Stromal cell of bone marrow (primary cell): ENCODE data around the gene TMEM163.
"Not testable (repeated sequence)": the region's sequence is repeated elsewhere in the genome, so short reads cannot be mapped to it uniquely, and the experiment has no call there.

Experiments used
- DNase-seq: peaks from one replicate; pipeline ENCODE4 v3.0.0-alpha.2; 2012; ENCODE audit warnings: low read depth

The TMEM163 gene

DNA sequence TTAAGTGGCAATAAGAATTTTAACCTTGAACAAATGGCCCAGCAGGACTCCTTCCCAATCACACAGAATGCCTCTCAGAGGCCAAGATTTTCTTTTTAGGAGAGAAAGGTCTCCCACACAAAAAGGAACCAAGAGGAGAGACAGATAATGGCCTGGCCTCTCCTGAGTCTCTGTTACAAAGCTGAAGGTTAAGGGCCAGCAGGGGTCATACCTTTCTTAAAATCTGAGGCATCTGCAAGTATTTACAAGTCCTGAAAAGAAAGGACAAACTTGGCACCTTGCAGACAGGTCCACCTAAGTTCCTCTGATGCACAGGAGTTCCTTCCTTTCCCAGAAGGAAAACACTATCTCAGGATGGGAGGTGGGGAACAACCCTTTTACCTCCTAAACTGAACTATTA is 142.3 kb downstream of the TMEM163 start:
- no peak for DNase-seq

- no peak for DNase-seq
Measured at GRCh38 chr2:134575888-134576287, 142.9 kb downstream of the TMEM163 start.

- DNase-seq = no peak
Measured at GRCh38 chr2:134574611-134575330, 144.0 kb downstream of the TMEM163 start.

DNA sequence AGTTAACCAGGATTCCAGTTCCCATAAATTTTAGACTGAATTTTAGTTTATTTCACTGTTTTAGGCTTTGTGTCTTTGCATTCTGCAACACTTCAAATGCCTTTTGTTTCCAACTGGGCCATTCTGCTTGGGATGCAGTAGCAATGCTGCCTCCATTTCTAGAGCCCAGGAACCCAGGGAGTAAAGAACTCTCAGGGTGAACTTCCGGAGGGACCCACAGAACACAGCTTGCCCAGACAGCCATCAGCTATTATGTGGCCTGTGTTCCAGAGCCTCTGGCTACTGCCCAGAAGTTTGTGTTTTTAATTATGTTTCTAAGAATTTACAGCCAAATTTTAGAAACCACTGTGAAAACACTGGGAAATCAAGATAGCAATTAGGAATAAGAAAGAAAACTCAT is 145.1 kb downstream of the TMEM163 start:
- DNase-seq = no peak

- no peak for DNase-seq
Measured at GRCh38 chr2:134573085-134573370, 145.8 kb downstream of the TMEM163 start.

DNA sequence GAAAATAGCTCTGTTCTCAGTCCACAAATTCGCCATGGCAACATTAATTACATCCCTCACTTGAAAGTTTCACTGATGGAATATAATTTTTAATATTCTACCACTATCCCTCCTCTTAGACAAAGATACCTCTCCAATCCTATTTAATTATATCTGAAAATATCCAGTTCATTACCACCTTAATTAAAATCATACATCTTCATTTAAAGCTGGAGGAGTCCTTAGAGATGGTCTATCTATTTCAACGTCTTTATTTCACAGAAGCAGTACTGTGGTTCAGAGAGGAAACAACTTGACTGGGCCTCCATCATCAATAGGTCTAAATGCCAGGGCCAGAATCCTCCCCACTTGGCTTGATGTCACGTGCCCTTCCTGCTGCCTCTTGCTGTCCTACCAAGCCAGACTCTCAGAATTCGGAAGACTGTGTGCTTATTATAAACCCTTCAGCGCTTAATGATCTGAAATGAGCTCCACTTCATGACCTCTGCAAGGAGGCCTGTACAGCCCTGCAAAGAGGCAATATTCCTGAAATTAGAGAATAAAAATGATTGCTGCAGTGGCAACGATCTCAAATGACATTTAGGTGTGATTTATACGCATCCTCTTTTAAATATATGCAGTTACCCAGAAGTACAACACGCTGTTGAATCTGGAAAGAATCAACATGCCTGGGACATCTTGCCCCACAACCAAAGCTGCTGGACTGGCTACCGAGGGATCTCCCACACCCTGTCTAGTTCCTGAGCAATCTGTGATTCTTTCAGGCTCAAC is 146.3 kb downstream of the TMEM163 start:
- no peak for DNase-seq

DNA sequence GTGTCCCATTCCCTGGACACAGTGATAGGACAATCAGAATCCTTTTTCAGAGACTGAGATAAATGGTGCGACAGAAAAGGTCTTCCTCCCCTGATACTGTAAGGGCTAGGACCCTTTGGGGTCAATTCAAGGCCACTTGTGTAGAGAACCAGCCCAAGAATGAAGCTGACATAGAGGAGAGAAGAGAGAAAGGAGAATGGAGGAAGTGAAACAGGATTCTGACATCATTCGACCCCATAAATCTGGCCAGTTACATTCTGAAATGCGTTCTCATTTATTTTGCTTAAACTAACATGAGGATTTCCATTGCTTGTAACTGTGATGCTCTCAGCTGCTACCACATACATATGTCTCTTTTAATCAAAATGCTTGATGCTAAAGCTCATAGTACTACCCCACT is 148.1 kb downstream of the TMEM163 start:
- no peak for DNase-seq

DNA sequence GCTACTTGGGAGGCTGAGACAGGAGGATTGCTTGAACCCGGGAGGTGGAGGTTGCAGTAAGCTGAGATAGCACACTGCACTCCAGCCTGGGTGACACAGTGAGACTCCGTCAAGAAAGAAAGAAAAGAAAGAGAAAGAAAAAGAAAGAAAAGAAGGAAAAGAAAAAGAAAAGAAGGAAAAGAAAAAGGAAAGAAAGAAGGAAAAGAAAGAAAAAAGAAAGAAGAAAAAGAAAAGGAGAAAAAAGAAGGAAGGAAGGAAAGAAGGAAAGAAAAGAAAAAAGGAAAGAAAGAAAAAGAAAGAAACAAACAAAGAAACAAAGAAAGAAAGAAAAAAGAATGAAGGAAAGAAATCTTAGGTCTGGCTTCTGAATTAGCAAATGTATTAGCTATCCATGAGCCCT is 150.4 kb downstream of the TMEM163 start:
- DNase-seq = no peak

- no peak for DNase-seq
Measured at GRCh38 chr2:134567666-134568065, 151.1 kb downstream of the TMEM163 start.

- not testable (repeated sequence) for DNase-seq
Measured at GRCh38 chr2:134564955-134565354, 153.8 kb downstream of the TMEM163 start.

DNA sequence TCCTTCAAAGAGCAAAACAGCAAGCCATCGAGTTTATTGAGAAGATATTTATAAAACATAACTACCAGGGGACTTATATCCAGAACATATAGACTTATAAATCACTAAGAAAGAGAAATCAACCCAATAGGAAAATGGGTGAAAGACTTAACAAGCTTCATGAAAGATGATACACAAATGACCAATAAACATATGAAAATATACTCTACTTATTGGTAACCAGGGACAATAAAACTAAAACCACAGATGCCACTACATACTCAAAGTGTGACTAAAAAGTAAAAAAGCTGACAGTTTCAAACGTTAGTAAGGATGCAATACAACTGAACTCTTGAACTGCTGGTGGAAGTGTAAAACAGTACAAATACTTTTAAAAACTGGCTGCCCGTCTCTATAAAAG is 154.3 kb downstream of the TMEM163 start:
- DNase-seq = no peak

- DNase-seq = no peak
Measured at GRCh38 chr2:134558208-134558830, 160.5 kb downstream of the TMEM163 start.

- no peak for DNase-seq
Measured at GRCh38 chr2:134555411-134555810, 163.4 kb downstream of the TMEM163 start.

GRCh38 chr2:134553657-134554056 is 165.1 kb downstream of the TMEM163 start:
- DNase-seq = no peak

DNA sequence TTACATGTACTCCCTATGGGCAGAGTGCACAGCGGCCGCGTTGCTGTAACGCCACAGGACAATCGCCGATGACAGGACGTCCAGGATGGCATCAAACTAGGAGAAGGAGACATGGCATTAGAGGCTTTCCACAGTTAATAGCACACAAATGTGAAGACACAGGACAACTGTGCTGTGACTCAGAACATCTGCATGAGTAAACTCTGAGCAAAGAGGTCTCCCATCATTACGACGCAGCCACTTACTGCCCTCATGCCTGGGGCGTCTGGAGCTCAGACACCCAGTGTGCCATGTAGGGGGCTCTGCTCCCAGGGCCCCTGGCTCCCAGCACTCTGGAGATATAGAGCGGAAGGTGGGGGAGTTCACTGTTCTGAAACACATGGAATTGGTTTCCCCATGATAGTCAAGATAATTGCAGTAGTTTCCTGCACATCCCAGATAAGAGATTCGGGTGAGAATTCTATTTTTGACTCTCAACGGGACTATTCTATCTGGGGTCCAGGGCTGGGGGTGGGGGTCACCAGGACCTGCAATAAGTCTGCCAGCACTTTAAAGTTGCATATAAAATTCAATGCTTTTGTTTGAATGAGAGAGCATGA is 168.1 kb downstream of the TMEM163 start:
- DNase-seq = no peak

- peak; percentile 67 for DNase-seq
Measured at GRCh38 chr2:134549104-134549503, 169.7 kb downstream of the TMEM163 start.

- no peak for DNase-seq
Measured at GRCh38 chr2:134540990-134541389, 177.8 kb downstream of the TMEM163 start.

- DNase-seq = no peak
Measured at GRCh38 chr2:134539981-134540380, 178.8 kb downstream of the TMEM163 start.

DNA sequence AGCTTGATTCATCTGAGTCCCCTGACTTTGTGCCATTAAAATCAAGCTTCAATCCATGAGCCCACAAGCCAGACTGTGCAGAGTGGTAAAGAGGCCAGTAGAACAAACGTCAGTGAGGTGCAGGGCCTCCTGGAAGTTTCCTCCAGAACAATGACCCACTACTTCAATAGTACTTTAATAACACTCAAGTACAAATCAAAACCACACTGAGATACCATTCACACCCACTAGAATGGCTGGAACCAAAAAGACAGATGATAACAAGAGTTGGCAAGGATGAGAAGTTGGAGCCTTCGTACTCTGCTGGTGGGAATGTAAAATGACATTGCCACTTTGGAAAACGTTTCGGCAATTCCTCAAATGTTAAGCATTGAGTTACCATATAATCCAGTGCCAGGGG is 181.1 kb downstream of the TMEM163 start:
- DNase-seq = no peak

- no peak for DNase-seq
Measured at GRCh38 chr2:134537121-134537520, 181.7 kb downstream of the TMEM163 start.

DNA sequence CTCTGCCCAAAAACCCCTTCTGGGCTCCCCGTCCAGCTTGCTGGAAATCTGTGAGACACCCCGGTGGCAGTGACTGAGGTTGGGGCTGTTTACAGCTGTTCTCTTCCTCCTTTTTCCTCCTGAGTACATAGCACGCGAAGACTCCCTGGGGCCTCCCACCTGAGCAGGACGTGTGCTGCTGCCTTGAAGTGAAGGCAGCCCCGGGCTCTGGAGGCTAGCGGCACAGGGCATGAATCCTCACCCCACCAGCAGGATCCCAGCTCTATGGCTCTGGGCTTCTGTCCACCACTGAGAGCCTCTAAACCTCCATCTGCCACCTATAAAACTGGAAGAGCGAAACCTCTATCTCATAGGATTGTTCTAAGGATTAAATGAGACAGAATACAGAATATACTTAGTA is 182.5 kb downstream of the TMEM163 start:
- no peak for DNase-seq

GRCh38 chr2:134532537-134532936 is 186.3 kb downstream of the TMEM163 start:
- DNase-seq = no peak

DNA sequence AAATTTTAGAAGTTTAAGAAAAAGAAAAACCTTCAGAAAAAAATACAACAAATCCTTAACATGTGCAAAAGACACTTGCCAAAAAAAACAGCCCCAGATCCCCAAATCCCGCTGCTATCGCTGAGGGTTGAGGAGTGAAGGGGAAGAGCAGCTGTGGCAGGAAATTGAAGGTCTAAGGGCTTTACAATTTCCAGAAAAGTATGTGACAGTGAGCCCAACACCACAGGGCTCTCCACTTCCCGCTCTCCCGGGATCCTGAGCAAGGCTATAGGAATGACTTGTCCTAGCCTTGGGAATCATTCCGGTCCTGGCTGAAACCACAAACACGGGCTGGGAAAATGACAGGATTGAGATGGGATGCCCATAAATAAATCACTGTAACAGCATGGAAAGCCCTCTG is 191.4 kb downstream of the TMEM163 start:
- DNase-seq = peak; percentile 15
